Mesenchymal stem cell (in vitro differentiated cells and primary cell): Measurements from ENCODE around the gene TLE3.

Experiments
- DNase-seq: peaks from one replicate; pipeline ENCODE4 v3.0.0-alpha.2; 2013
- H2AFZ ChIP-seq: one replicate; pipeline ENCODE4 v1.6.1; 2013; ENCODE audit warnings: low read depth, mild to moderate bottlenecking, control low read depth, inconsistent platforms, low read length, moderate library complexity
- H2AK5ac ChIP-seq: 2 replicates; pipeline ENCODE4 v1.6.1; 2013; ENCODE audit warnings: low read length, moderate library complexity, mild to moderate bottlenecking, inconsistent platforms; ENCODE audit not compliant: severe bottlenecking
- H2BK120ac ChIP-seq: one replicate; pipeline ENCODE4 v1.6.1; 2013; ENCODE audit warnings: low read depth, mild to moderate bottlenecking, inconsistent platforms, low read length, moderate library complexity
- H2BK12ac ChIP-seq, 2 experiments: one replicate each; pipeline ENCODE4 v1.6.1; 2013; ENCODE audit warnings: inconsistent platforms in 2 of 2, low read length in 2 of 2, mild to moderate bottlenecking in 2 of 2, moderate library complexity in 2 of 2, control low read depth in 1 of 2
- H2BK15ac ChIP-seq: one replicate; pipeline ENCODE4 v1.6.1; 2013; ENCODE audit warnings: mild to moderate bottlenecking, low read depth, inconsistent platforms; ENCODE audit not compliant: poor library complexity, severe bottlenecking
- H2BK5ac ChIP-seq: 2 replicates; pipeline ENCODE4 v1.6.1; 2013; ENCODE audit warnings: low read depth, mild to moderate bottlenecking, low read length, control low read depth, inconsistent platforms; ENCODE audit not compliant: poor library complexity, severe bottlenecking
- H3K14ac ChIP-seq, 2 experiments: one replicate each; pipeline ENCODE4 v1.6.1; 2013; ENCODE audit warnings: inconsistent platforms in 2 of 2, low read length in 2 of 2, control low read depth in 1 of 2, mild to moderate bottlenecking in 1 of 2, moderate library complexity in 1 of 2
- H3K18ac ChIP-seq, 2 experiments: one replicate each; pipeline ENCODE4 v1.6.1; 2013; ENCODE audit warnings: inconsistent platforms in 2 of 2, low read length in 2 of 2, control low read depth in 1 of 2, low read depth in 1 of 2, mild to moderate bottlenecking in 1 of 2
- H3K23ac ChIP-seq, 2 experiments: one replicate each; pipeline ENCODE4 v1.6.1; 2013; ENCODE audit warnings: inconsistent platforms in 2 of 2, low read length in 2 of 2, mild to moderate bottlenecking in 2 of 2, moderate library complexity in 2 of 2, control low read depth in 1 of 2
- H3K27ac ChIP-seq: 2 replicates; pipeline ENCODE4 v1.5.1; 2013; ENCODE audit warnings: mild to moderate bottlenecking, moderate library complexity, low read length, control low read depth, inconsistent platforms; ENCODE audit not compliant: poor library complexity, severe bottlenecking
- H3K27me3 ChIP-seq, 2 experiments: 2 replicates each; pipeline versions ENCODE4 v1.6.1 to v1.7.0; 2013; ENCODE audit warnings: low read length in 2 of 2, mild to moderate bottlenecking in 2 of 2, moderate library complexity in 2 of 2, control low read depth in 1 of 2, inconsistent platforms in 1 of 2; ENCODE audit not compliant: control insufficient read depth in 1 of 2, insufficient read depth in 1 of 2
- H3K36me3 ChIP-seq, 2 experiments: 2 replicates each; pipeline versions ENCODE4 v1.6.1 to v1.7.0; 2013; ENCODE audit warnings: low read length in 2 of 2, control low read depth in 1 of 2, inconsistent platforms in 1 of 2, low read depth in 1 of 2, mild to moderate bottlenecking in 1 of 2; ENCODE audit not compliant: insufficient read depth in 2 of 2, control insufficient read depth in 1 of 2
- H3K4ac ChIP-seq, 2 experiments: one replicate each; pipeline ENCODE4 v1.6.1; 2013; ENCODE audit warnings: inconsistent platforms in 2 of 2, low read length in 2 of 2, mild to moderate bottlenecking in 2 of 2, moderate library complexity in 2 of 2, control low read depth in 1 of 2, low read depth in 1 of 2
- H3K4me1 ChIP-seq: 2 replicates; pipeline ENCODE4 v1.6.1; 2013; ENCODE audit warnings: low read depth, low read length, control low read depth; ENCODE audit not compliant: control insufficient read depth, insufficient read depth
- H3K4me2 ChIP-seq: 2 replicates; pipeline ENCODE4 v1.6.1; 2013; ENCODE audit warnings: low read length, mild to moderate bottlenecking, inconsistent platforms; ENCODE audit not compliant: poor library complexity, severe bottlenecking
- H3K4me3 ChIP-seq, 2 experiments: 2 replicates each; pipeline versions ENCODE4 v1.5.1 to v1.7.0; 2013; ENCODE audit warnings: low read length in 2 of 2, mild to moderate bottlenecking in 2 of 2, control low read depth in 1 of 2, low read depth in 1 of 2; ENCODE audit not compliant: insufficient read depth in 1 of 2
- H3K79me1 ChIP-seq: replicated peaks from 2 replicates; pipeline ENCODE4 v1.6.1; 2013; ENCODE audit warnings: mild to moderate bottlenecking, control low read depth, low read length, inconsistent platforms; ENCODE audit not compliant: poor library complexity, severe bottlenecking
- H3K9ac ChIP-seq: 2 replicates; pipeline ENCODE4 v1.7.0; 2013; ENCODE audit warnings: mild to moderate bottlenecking, low read length, moderate library complexity
- H3K9me3 ChIP-seq: 2 replicates; pipeline ENCODE4 v1.7.0; 2013; ENCODE audit warnings: mild to moderate bottlenecking, low read length; ENCODE audit not compliant: control insufficient read depth
- H4K8ac ChIP-seq: one replicate; pipeline ENCODE4 v1.6.1; 2013; ENCODE audit warnings: inconsistent platforms, mild to moderate bottlenecking, low read length, moderate library complexity
- H4K91ac ChIP-seq: one replicate; pipeline ENCODE4 v1.6.1; 2013; ENCODE audit warnings: mild to moderate bottlenecking, low read length, inconsistent platforms
- WGBS: methylation state at CpG from one replicate; pipeline ENCODE4 v1.1.7; 2013; ENCODE audit warnings: mixed read lengths; 5-methylcytosine and 5-hydroxymethylcytosine counted together

TLE3 gene

GRCh38 chr15:70049701-70050301 is 47.9 kb downstream of the TLE3 start:
- no peak overlapping the region for H2BK15ac ChIP-seq
- H3K9ac ChIP-seq: no peak overlapping the region
- no peak overlapping the region for H3K18ac ChIP-seq
- H3K14ac ChIP-seq: no peak overlapping the region
- H4K91ac ChIP-seq: no peak overlapping the region
- H2BK12ac ChIP-seq: no peak overlapping the region
- no peak overlapping the region for H3K4me3 ChIP-seq
- no peak overlapping the region for H4K8ac ChIP-seq
- H3K4ac ChIP-seq: no peak overlapping the region
- no peaks in the 10 kb centered on the region for H3K27me3 ChIP-seq
- H2BK120ac ChIP-seq: no peak overlapping the region
- 75% methylated on average over 22 of the region's 22 CpGs for WGBS
- no peak for DNase-seq
- no peak overlapping the region for H3K27ac ChIP-seq
- H3K9me3 ChIP-seq: no peaks in the 10 kb centered on the region
- H3K4me1 ChIP-seq: peaks cover under 1% of the 10 kb centered on the region
- H3K79me1 ChIP-seq: peaks cover 2% of the 10 kb centered on the region
- H2AK5ac ChIP-seq: no peak overlapping the region
- peaks cover 58 to 77% of the 10 kb centered on the region in 2 experiments for H3K36me3 ChIP-seq
- H2BK5ac ChIP-seq: no peak overlapping the region
- H3K23ac ChIP-seq: no peak overlapping the region
- H2AFZ ChIP-seq: no peak overlapping the region
- H3K4me2 ChIP-seq: no peak overlapping the region

GRCh38 chr15:70048578-70049514 is 48.9 kb downstream of the TLE3 start:
- Histone ChIP-seq H3K79me1 (no peaks in the 10 kb centered on the region), H2BK15ac (no peak overlapping the region), H3K4me2 (no peak overlapping the region), H3K18ac (no peak overlapping the region), H3K27me3 (no peaks in the 10 kb centered on the region), H2AK5ac (no peak overlapping the region), H4K8ac (no peak overlapping the region), H2BK120ac (no peak overlapping the region), H3K14ac (no peak overlapping the region), H3K4ac (no peak overlapping the region), H3K4me1 (no peaks in the 10 kb centered on the region), H3K4me3 (no peak overlapping the region), H3K9me3 (no peaks in the 10 kb centered on the region), H2BK5ac (no peak overlapping the region), H3K23ac (no peak overlapping the region), H3K9ac (no peak overlapping the region), H2BK12ac (no peak overlapping the region), H3K36me3 (peaks cover 49 to 68% of the 10 kb centered on the region in 2 experiments), H2AFZ (no peak overlapping the region), H3K27ac (no peak overlapping the region), H4K91ac (no peak overlapping the region)
- no peak for DNase-seq
- 94% methylated on average over 9 of the region's 11 CpGs for WGBS

- Histone ChIP-seq H3K79me1 (no peaks in the 10 kb centered on the region), H4K8ac (no peak overlapping the region), H3K4ac (no peak overlapping the region), H3K27ac (no peak overlapping the region), H3K4me1 (no peaks in the 10 kb centered on the region), H3K18ac (no peak overlapping the region), H3K23ac (no peak overlapping the region), H3K36me3 (peaks cover 42 to 61% of the 10 kb centered on the region in 2 experiments), H2BK12ac (no peak overlapping the region), H3K27me3 (no peaks in the 10 kb centered on the region), H3K14ac (no peak overlapping the region), H2BK120ac (no peak overlapping the region), H3K9me3 (no peaks in the 10 kb centered on the region), H2AK5ac (no peak overlapping the region), H3K9ac (no peak overlapping the region), H3K4me2 (no peak overlapping the region), H2BK15ac (no peak overlapping the region), H2AFZ (no peak overlapping the region), H4K91ac (no peak overlapping the region), H3K4me3 (no peak overlapping the region), H2BK5ac (no peak overlapping the region)
- WGBS: over 99% methylated on average over 9 of the region's 9 CpGs
- DNase-seq: no peak
These were observed 49.5 kb downstream of the TLE3 start for GRCh38 chr15:70048198-70048565.

- 84% methylated on average over 13 of the region's 17 CpGs for WGBS
- Histone ChIP-seq H3K4me3 (no peak overlapping the region), H2BK120ac (no peak overlapping the region), H3K9me3 (no peaks in the 10 kb centered on the region), H3K4ac (no peak overlapping the region), H3K36me3 (peaks cover 37 to 55% of the 10 kb centered on the region in 2 experiments), H2AK5ac (no peak overlapping the region), H3K27ac (no peak overlapping the region), H3K23ac (no peak overlapping the region), H3K14ac (no peak overlapping the region), H3K4me1 (no peaks in the 10 kb centered on the region), H3K79me1 (no peaks in the 10 kb centered on the region), H2BK15ac (no peak overlapping the region), H2BK5ac (no peak overlapping the region), H3K4me2 (no peak overlapping the region), H2AFZ (no peak overlapping the region), H3K9ac (no peak overlapping the region), H4K8ac (no peak overlapping the region), H3K18ac (no peak overlapping the region), H4K91ac (no peak overlapping the region), H2BK12ac (no peak overlapping the region), H3K27me3 (no peaks in the 10 kb centered on the region)
- no peak for DNase-seq
These were observed 50.1 kb downstream of the TLE3 start for GRCh38 chr15:70047386-70048197.
